ENCODE measurements around the gene ZNF385D. TPM values are rescaled to one million over a fixed set of nuclear protein-coding genes. Genes with fewer than 3 reads are reported as not detected.

ZNF385D gene
- total RNA-seq, 2 donors from 2014 or later: 5.3 TPM; not detected in 1

GRCh38 chr3:21540265-21540664 lies 210.7 kb downstream of the ZNF385D start:
- H3K36me3 Mint-ChIP-seq (ENCODE audit: low read depth): no peaks in the 10 kb centered on the region
- ATAC-seq: no peak
- no peak for DNase-seq
- no peaks in the 10 kb centered on the region for H3K27me3 Mint-ChIP-seq
- H3K9me3 ChIP-seq (ENCODE audit: control insufficient read depth, low read length, poor library complexity, severe bottlenecking): peaks cover 6% of the 10 kb centered on the region
- H3K4me3 Mint-ChIP-seq: no peak overlapping the region
- no peak overlapping the region for H3K27ac Mint-ChIP-seq
- H3K4me1 Mint-ChIP-seq: no peaks in the 10 kb centered on the region

GRCh38 chr3:21534462-21534861 lies 216.5 kb downstream of the ZNF385D start:
- no peak for ATAC-seq
- Mint-ChIP-seq H3K36me3 (ENCODE audit: low read depth) (no peaks in the 10 kb centered on the region), H3K4me3 (no peak overlapping the region), H3K4me1 (no peaks in the 10 kb centered on the region), H3K27me3 (no peaks in the 10 kb centered on the region), H3K27ac (no peak overlapping the region)
- H3K9me3 ChIP-seq (ENCODE audit: control insufficient read depth, low read length, poor library complexity, severe bottlenecking): no peaks in the 10 kb centered on the region
- no peak for DNase-seq

GRCh38 chr3:21533002-21533401 lies 218.0 kb downstream of the ZNF385D start:
- DNase-seq (no peak), ATAC-seq (no peak)
- H3K27ac Mint-ChIP-seq: no peak overlapping the region
- no peak overlapping the region for H3K4me3 Mint-ChIP-seq
- no peaks in the 10 kb centered on the region for H3K4me1 Mint-ChIP-seq
- no peaks in the 10 kb centered on the region for H3K27me3 Mint-ChIP-seq
- H3K9me3 ChIP-seq (ENCODE audit: control insufficient read depth, low read length, poor library complexity, severe bottlenecking): no peaks in the 10 kb centered on the region
- H3K36me3 Mint-ChIP-seq (ENCODE audit: low read depth): no peaks in the 10 kb centered on the region

- ATAC-seq (no peak), DNase-seq (no peak)
- no peak overlapping the region for H3K27ac Mint-ChIP-seq
- no peaks in the 10 kb centered on the region for H3K9me3 ChIP-seq (ENCODE audit: control insufficient read depth, low read length, poor library complexity, severe bottlenecking)
- no peaks in the 10 kb centered on the region for H3K27me3 Mint-ChIP-seq
- no peaks in the 10 kb centered on the region for H3K36me3 Mint-ChIP-seq (ENCODE audit: low read depth)
- H3K4me1 Mint-ChIP-seq: no peaks in the 10 kb centered on the region
- no peak overlapping the region for H3K4me3 Mint-ChIP-seq
These were observed 219.1 kb downstream of the ZNF385D start for GRCh38 chr3:21531909-21532308.

DNA sequence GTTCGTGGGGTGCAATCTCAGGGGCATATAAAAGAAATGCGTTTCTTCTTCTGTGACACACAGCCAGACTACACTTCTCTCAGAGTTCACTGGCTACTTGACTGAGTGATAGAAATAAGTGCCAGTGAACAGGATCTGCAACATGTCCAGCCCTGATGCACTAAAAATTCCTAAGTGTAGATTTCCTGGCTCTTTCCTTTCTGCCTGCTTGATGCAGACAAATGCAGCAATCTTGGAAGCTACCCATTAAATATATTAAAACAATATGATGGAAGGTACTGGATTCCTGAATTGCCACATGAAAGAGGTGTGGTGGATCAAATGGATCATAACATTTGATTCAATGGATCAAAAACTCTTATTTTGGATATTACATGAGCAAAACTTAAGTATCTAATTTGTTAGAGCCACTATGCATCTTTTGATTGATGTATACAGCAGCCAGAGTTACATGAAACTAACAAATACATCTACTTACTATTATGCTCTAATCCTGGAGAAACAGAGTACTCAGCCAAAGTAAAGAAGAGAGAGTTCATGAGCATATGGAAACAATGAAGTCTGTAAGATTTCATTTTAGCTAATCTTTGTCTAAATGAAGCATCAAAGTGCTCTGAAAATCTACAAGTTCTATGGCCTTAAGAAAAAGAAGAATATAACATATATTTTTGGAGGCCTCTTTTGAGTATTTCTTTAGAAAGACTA lies 222.6 kb downstream of the ZNF385D start:
- DNase-seq (no peak), ATAC-seq (no peak)
- H3K9me3 ChIP-seq (ENCODE audit: control insufficient read depth, low read length, poor library complexity, severe bottlenecking): no peaks in the 10 kb centered on the region
- Mint-ChIP-seq H3K27me3 (no peaks in the 10 kb centered on the region), H3K27ac (no peak overlapping the region), H3K4me3 (no peak overlapping the region), H3K36me3 (ENCODE audit: low read depth) (no peaks in the 10 kb centered on the region), H3K4me1 (no peaks in the 10 kb centered on the region)

- ATAC-seq: no peak
- Mint-ChIP-seq H3K4me1 (no peaks in the 10 kb centered on the region), H3K27ac (no peak overlapping the region), H3K36me3 (ENCODE audit: low read depth) (no peaks in the 10 kb centered on the region), H3K4me3 (no peak overlapping the region), H3K27me3 (no peaks in the 10 kb centered on the region)
- no peaks in the 10 kb centered on the region for H3K9me3 ChIP-seq (ENCODE audit: control insufficient read depth, low read length, poor library complexity, severe bottlenecking)
- DNase-seq: no peak
These were observed 224.5 kb downstream of the ZNF385D start for GRCh38 chr3:21526461-21526860.

DNA sequence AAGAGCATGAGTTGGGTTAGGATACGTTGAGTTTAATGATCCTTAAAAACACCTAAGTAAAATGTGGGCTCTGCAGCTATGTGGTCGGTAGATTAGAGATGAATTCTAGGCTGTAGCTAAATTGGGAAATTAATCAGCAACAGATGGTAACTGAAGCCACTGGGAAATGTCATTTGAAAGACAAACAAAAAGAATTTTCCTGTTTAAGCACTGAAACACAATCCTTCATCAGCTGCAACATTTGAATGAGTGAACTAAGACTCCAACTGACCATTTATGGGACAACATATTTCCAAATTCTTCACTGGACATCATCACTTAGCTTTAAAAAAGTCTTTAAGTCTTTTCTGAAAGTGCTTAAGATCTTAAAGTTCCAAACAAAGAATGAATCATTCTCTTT lies 226.9 kb downstream of the ZNF385D start:
- H3K27me3 Mint-ChIP-seq: no peaks in the 10 kb centered on the region
- no peak overlapping the region for H3K27ac Mint-ChIP-seq
- no peak for ATAC-seq
- no peak for DNase-seq
- no peak overlapping the region for H3K4me3 Mint-ChIP-seq
- H3K9me3 ChIP-seq (ENCODE audit: control insufficient read depth, low read length, poor library complexity, severe bottlenecking): no peaks in the 10 kb centered on the region
- no peaks in the 10 kb centered on the region for H3K36me3 Mint-ChIP-seq (ENCODE audit: low read depth)
- H3K4me1 Mint-ChIP-seq: no peaks in the 10 kb centered on the region

DNA sequence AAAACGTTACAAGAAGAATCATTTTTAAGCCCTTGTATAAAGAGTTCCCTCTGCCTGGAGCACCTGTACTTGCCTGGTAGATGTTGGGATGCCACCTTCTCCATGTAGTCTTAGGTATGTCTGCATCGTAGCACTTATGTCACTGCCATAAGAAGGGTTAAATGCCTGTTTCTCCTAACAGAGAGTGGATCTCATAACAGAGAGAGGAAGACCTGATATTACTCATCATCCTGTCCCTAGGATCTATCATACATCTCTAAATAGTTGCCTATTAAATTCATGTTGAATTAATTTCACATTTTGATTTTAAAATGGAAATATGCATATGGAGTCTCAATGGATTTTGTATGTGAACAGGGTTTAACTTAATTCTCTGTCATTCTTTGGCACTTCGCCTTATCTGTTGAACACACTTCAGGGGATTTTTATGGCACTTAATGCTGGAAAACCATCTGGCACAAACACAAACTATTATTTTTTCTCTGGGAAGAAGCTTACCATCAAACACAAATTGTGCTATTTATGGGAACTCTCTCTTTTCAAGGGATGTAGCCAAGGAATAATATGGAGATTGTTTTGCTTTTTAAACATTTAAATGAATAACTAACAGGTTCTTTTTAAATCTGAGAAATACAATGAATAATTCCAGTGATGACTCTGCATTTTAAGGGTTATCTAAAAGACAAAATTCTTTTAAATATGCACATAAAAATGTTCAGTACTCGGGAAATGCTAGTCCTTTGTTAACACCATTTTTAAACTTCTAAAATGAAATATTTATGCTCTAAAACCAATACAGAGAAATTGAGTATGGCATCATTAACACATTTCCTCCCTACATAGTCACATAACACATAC lies 230.7 kb downstream of the ZNF385D start:
- DNase-seq (no peak), ATAC-seq (no peak)
- no peaks in the 10 kb centered on the region for H3K36me3 Mint-ChIP-seq (ENCODE audit: low read depth)
- H3K27me3 Mint-ChIP-seq: no peaks in the 10 kb centered on the region
- H3K9me3 ChIP-seq (ENCODE audit: control insufficient read depth, low read length, poor library complexity, severe bottlenecking): no peaks in the 10 kb centered on the region
- no peaks in the 10 kb centered on the region for H3K4me1 Mint-ChIP-seq
- H3K4me3 Mint-ChIP-seq: no peak overlapping the region
- no peak overlapping the region for H3K27ac Mint-ChIP-seq

GRCh38 chr3:21517184-21517583 lies 233.8 kb downstream of the ZNF385D start:
- ATAC-seq (no peak), DNase-seq (no peak)
- Mint-ChIP-seq H3K4me1 (no peaks in the 10 kb centered on the region), H3K27me3 (no peaks in the 10 kb centered on the region), H3K36me3 (ENCODE audit: low read depth) (no peaks in the 10 kb centered on the region), H3K27ac (no peak overlapping the region), H3K4me3 (no peak overlapping the region)
- no peaks in the 10 kb centered on the region for H3K9me3 ChIP-seq (ENCODE audit: control insufficient read depth, low read length, poor library complexity, severe bottlenecking)

DNA sequence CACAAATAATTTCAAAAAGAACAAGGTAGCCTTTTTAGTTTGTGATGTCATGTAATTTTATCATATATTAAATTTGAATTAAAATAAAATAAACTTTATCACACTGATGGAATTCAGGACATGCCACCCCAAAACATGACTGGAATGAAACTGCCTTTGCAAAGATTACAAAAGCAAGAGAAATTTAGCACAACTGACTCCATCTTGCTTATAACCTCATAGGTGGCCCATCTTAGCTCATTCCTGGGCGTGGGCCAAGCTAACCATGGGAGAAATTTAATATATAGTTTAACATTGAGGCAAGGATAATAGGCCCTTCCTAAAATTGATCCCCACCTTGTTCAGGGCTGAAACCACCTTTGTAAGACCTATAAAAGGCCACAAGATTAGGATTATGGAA lies 235.6 kb downstream of the ZNF385D start:
- Mint-ChIP-seq H3K27ac (no peak overlapping the region), H3K4me3 (no peak overlapping the region), H3K27me3 (no peaks in the 10 kb centered on the region), H3K36me3 (ENCODE audit: low read depth) (no peaks in the 10 kb centered on the region), H3K4me1 (no peaks in the 10 kb centered on the region)
- DNase-seq: no peak
- H3K9me3 ChIP-seq (ENCODE audit: control insufficient read depth, low read length, poor library complexity, severe bottlenecking): no peaks in the 10 kb centered on the region
- no peak for ATAC-seq

- Mint-ChIP-seq H3K4me1 (no peaks in the 10 kb centered on the region), H3K4me3 (no peak overlapping the region), H3K36me3 (ENCODE audit: low read depth) (no peaks in the 10 kb centered on the region), H3K27me3 (no peaks in the 10 kb centered on the region), H3K27ac (no peak overlapping the region)
- no peak for DNase-seq
- no peak for ATAC-seq
- no peaks in the 10 kb centered on the region for H3K9me3 ChIP-seq (ENCODE audit: control insufficient read depth, low read length, poor library complexity, severe bottlenecking)
These were observed 241.1 kb downstream of the ZNF385D start for GRCh38 chr3:21509731-21510470.

DNA sequence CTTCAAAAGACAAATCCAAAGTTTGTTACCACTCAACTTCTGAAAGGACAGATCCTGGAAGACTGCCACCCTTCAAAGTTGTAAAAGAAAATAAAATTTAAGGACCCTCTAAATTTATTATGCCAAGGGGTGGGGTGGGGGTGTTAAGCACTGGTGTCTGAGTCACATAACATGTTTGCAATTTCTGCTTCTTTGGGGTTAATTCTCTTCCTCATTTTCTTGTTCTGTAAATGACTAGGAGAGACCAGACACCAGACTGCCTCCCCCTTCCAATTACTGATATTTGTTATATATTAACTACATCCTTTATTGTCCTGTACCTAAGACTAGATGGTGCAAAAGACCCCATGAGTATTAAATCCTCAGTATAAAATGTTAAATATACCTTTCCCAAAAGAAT lies 242.8 kb downstream of the ZNF385D start:
- Mint-ChIP-seq H3K4me1 (no peaks in the 10 kb centered on the region), H3K27me3 (no peaks in the 10 kb centered on the region), H3K4me3 (no peak overlapping the region), H3K36me3 (ENCODE audit: low read depth) (no peaks in the 10 kb centered on the region), H3K27ac (no peak overlapping the region)
- ATAC-seq: no peak
- no peak for DNase-seq
- H3K9me3 ChIP-seq (ENCODE audit: control insufficient read depth, low read length, poor library complexity, severe bottlenecking): no peaks in the 10 kb centered on the region

DNA sequence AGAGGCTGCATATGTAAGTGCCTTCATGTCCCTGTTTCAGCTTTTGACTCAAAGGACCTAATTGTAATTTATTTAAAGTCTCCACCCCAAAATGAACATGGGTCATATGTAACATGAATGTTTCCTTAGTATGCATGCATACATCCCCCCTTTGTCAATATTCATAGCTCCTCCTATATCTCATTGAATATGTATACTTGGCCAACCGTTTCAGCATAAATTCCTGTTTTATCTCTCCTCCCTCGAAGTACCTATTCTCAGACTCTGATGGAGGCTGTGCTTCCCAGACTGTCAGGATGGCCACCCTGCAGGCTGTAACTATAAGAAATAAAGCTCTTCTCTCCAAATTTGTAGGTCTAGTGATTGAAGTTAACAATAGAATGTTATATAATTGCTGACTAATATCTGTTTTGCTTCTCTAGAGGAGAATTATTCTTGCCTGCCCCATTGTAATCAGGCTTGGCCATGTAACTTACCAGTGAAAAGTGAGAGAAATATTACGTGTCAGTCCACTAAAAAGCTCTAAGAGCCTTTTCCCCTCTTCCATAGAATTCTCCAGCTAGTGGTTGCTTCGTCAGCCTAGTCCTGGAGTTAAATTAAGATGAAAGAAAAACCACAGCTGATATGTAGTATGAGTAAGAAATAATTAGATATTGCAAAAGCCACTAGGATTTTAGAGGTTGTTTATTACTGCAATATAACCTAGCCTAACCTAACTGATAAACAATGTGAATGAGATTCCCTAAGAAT lies 245.1 kb downstream of the ZNF385D start:
- no peak overlapping the region for H3K27ac Mint-ChIP-seq
- H3K4me1 Mint-ChIP-seq: no peaks in the 10 kb centered on the region
- no peak overlapping the region for H3K4me3 Mint-ChIP-seq
- H3K36me3 Mint-ChIP-seq (ENCODE audit: low read depth): no peaks in the 10 kb centered on the region
- ATAC-seq: no peak
- no peaks in the 10 kb centered on the region for H3K27me3 Mint-ChIP-seq
- H3K9me3 ChIP-seq (ENCODE audit: control insufficient read depth, low read length, poor library complexity, severe bottlenecking): no peaks in the 10 kb centered on the region
- no peak for DNase-seq
